GM23338 (cell line): Measurements from ENCODE around the gene PPP1R3F. TPM values are rescaled to one million over a fixed set of nuclear protein-coding genes. Genes with fewer than 3 reads are reported as not detected.

ENCODE experiments used
- ATAC-seq: fragments of 200-7000 bp; cut with Tn5 transposase; 3 replicates; pipeline ENCODE4 v1.9.1; 2020
- DNase-seq: peaks from one replicate; pipeline ENCODE4 v3.0.0-alpha.2; 2015; ENCODE audit warnings: low spot score
- H2AFZ ChIP-seq: fragments of 200-600 bp; sonication (generic); 2 replicates; pipeline ENCODE4 v1.8.0; 2016; ENCODE audit warnings: antibody characterized with exemption, mild to moderate bottlenecking, moderate library complexity
- H3F3A ChIP-seq: fragments of 200-600 bp; sonication (generic); replicated peaks from 2 replicates; pipeline ENCODE4 v1.8.0; 2017; ENCODE audit warnings: antibody characterized with exemption, mixed run types, low read depth
- H3K27ac ChIP-seq: fragments of 200-600 bp; sonication (generic); 2 replicates; pipeline ENCODE4 v1.6.1; 2016; ENCODE audit warnings: low read depth
- H3K27me3 ChIP-seq: fragments of 200-600 bp; sonication (generic); 2 replicates; pipeline ENCODE4 v1.8.0; 2016; ENCODE audit warnings: mild to moderate bottlenecking, mixed run types, moderate library complexity; ENCODE audit not compliant: insufficient read depth
- H3K36me3 ChIP-seq: fragments of 200-600 bp; sonication (generic); 2 replicates; pipeline ENCODE4 v1.8.0; 2016; ENCODE audit warnings: mild to moderate bottlenecking; ENCODE audit not compliant: insufficient read depth
- H3K4me1 ChIP-seq: fragments of 200-600 bp; sonication (generic); 2 replicates; pipeline ENCODE4 v1.8.0; 2016; ENCODE audit warnings: mild to moderate bottlenecking, moderate library complexity; ENCODE audit not compliant: insufficient read depth
- H3K4me2 ChIP-seq: fragments of 200-600 bp; sonication (generic); 2 replicates; pipeline ENCODE4 v1.7.1; 2017; ENCODE audit warnings: mixed run types
- H3K4me3 ChIP-seq: fragments of 200-600 bp; sonication (generic); 2 replicates; pipeline ENCODE4 v1.6.1; 2016; ENCODE audit warnings: mixed run types
- H3K79me2 ChIP-seq: fragments of 200-600 bp; sonication (generic); replicated peaks from 2 replicates; pipeline ENCODE4 v1.8.0; 2017; ENCODE audit warnings: mild to moderate bottlenecking; ENCODE audit not compliant: insufficient read depth
- H3K9me2 ChIP-seq: fragments of 200-600 bp; sonication (generic); 2 replicates; pipeline ENCODE4 v1.8.0; 2017; ENCODE audit not compliant: insufficient read depth
- H4K20me1 ChIP-seq: fragments of 200-600 bp; sonication (generic); replicated peaks from 2 replicates; pipeline ENCODE4 v1.8.0; 2017; ENCODE audit warnings: mild to moderate bottlenecking; ENCODE audit not compliant: insufficient read depth
- H3K27ac Mint-ChIP-seq: 2 replicates; pipeline ENCODE4 v1.8.0; 2020; ENCODE audit warnings: inconsistent platforms, mild to moderate bottlenecking, moderate library complexity, mixed read lengths
- H3K27me3 Mint-ChIP-seq: 3 replicates; pipeline ENCODE4 v1.8.0; 2022; ENCODE audit warnings: low read depth, mild to moderate bottlenecking, moderate library complexity, mixed read lengths, inconsistent platforms; ENCODE audit not compliant: insufficient read depth, poor library complexity
- H3K36me3 Mint-ChIP-seq: 3 replicates; pipeline ENCODE4 v1.8.0; 2021; ENCODE audit warnings: low read depth, mild to moderate bottlenecking, inconsistent platforms, moderate library complexity, mixed read lengths
- H3K4me1 Mint-ChIP-seq: 3 replicates; pipeline ENCODE4 v1.8.0; 2020; ENCODE audit warnings: mild to moderate bottlenecking, inconsistent platforms, mixed read lengths
- H3K4me3 Mint-ChIP-seq: 3 replicates; pipeline ENCODE4 v1.8.0; 2021; ENCODE audit warnings: moderate library complexity, mild to moderate bottlenecking, inconsistent platforms, mixed read lengths
- H3K9me3 Mint-ChIP-seq: 3 replicates; pipeline ENCODE4 v1.8.0; 2020; ENCODE audit warnings: moderate library complexity, mild to moderate bottlenecking, inconsistent platforms, mixed read lengths
- CREB1 ChIP-seq: fragments of 250-450 bp; sonication (Bioruptor Pico); IDR thresholded peaks from 2 replicates; pipeline ENCODE4 v1.5.0; 2020; ENCODE audit warnings: low read depth, mild to moderate bottlenecking, moderate library complexity
- EZH2 ChIP-seq: fragments of 200-600 bp; sonication (generic); IDR thresholded peaks from one replicate; pipeline ENCODE4 v1.8.0; 2017; ENCODE audit warnings: antibody characterized with exemption, mild to moderate bottlenecking, low read depth; ENCODE audit not compliant: unreplicated experiment
- EZH2phosphoT487 ChIP-seq: fragments of 200-600 bp; sonication (generic); IDR thresholded peaks from one replicate; pipeline ENCODE4 v1.8.1; 2018; ENCODE audit warnings: antibody characterized with exemption; ENCODE audit not compliant: unreplicated experiment
- JUNB ChIP-seq: IDR thresholded peaks from one replicate; pipeline ENCODE4 v1.6.1; 2016; ENCODE audit warnings: antibody characterized with exemption; ENCODE audit not compliant: unreplicated experiment
- NANOG ChIP-seq: IDR thresholded peaks from 2 replicates; pipeline ENCODE4 v1.6.1; 2016; ENCODE audit warnings: antibody characterized with exemption, borderline replicate concordance
- POLR2AphosphoS5 ChIP-seq: IDR thresholded peaks from 2 replicates; pipeline ENCODE4 v1.6.1; 2016; ENCODE audit warnings: antibody characterized with exemption, low read depth
- STAT1 ChIP-seq: IDR thresholded peaks from one replicate; pipeline ENCODE4 v1.6.1; 2016; ENCODE audit warnings: antibody characterized with exemption; ENCODE audit not compliant: unreplicated experiment
- ZNF114 ChIP-seq: fragments of 250-450 bp; sonication (Bioruptor Pico); IDR thresholded peaks from 2 replicates; pipeline ENCODE4 v1.5.0; 2020; ENCODE audit warnings: mild to moderate bottlenecking, moderate library complexity
- ZNF331 ChIP-seq: fragments of 250-450 bp; sonication (Bioruptor Pico); IDR thresholded peaks from 2 replicates; pipeline ENCODE4 v1.5.0; 2020; ENCODE audit warnings: low read depth, mild to moderate bottlenecking, moderate library complexity
- polyA plus RNA-seq: library from polyadenylated mRNA; unstranded; fragments of >200 nt; fragmentation: Nextera tagmentation; extraction: Ambion mirVana; gene quantifications from 2 replicates; pipeline ENCODE4 v1.2.1, GENCODE V29; 2016
- total RNA-seq: library from RNA; depleted of rRNA; stranded (reverse); fragments of >200 nt; shearing (Covaris generic); gene quantifications from 2 replicates; pipeline ENCODE4 v1.2.3, GENCODE V29; 2014
- TF ChIP-seq, protein P1 (sequence below): IDR thresholded peaks from 2 replicates; pipeline ENCODE4 v1.6.1; 2016; ENCODE audit warnings: antibody characterized with exemption
- TF ChIP-seq, protein P2 (sequence below): fragments of 250-450 bp; sonication (Bioruptor Pico); IDR thresholded peaks from 2 replicates; pipeline ENCODE4 v1.5.0; 2020; ENCODE audit warnings: mild to moderate bottlenecking, moderate library complexity
- TF ChIP-seq, protein P3 (sequence below), 2 experiments: fragments of 200-600 bp in 1 of 2; sonication (generic) in 1 of 2; conservative IDR thresholded peaks; 2 replicates each; pipeline versions ENCODE4 v1.5.1 to v1.6.1; 2016 to 2017; ENCODE audit warnings: antibody characterized with exemption in 2 of 2, low read depth in 2 of 2, mild to moderate bottlenecking in 2 of 2, moderate library complexity in 1 of 2
- TF ChIP-seq, protein P4 (sequence below): IDR thresholded peaks from one replicate; pipeline ENCODE4 v1.6.1; 2018; ENCODE audit warnings: antibody characterized with exemption; ENCODE audit not compliant: unreplicated experiment

The PPP1R3F gene
- total and polyA plus RNA-seq, 2 experiments from 2014 or later = 3.1 to 11.3 TPM

DNA sequence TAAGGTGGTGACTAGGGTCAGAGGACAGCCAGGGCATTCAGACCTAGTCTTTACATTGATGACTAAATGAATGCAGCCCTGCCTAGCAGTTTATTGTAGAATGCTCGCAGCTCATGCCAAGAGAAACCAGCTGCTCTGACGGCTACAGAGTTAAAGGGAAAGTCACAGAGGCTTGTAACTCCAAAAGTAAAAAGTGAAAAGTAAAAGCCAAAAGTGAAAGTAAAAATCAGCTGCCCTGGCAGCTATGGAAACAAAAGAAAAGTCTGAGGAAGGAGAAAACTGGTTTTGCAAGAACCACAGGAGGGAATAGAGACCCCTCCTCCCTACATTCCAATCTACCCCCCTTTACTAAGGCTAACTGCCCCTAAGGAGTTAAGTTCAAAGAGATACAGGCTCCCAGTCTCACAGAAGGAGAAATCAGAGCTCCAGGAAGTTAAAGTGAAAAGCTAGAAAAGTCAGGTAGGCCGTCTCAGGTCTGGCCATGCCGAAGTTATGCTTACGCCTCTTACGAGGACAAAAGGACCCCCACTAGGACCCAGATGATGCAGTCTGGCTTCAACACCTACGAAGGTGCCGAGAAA is 39.9 kb downstream of the PPP1R3F start:
- peak overlapping the region; percentile 96 for H3K27ac Mint-ChIP-seq
- DNase-seq (peak; percentile 80), ATAC-seq (peak; percentile 94)
- no peaks in the 10 kb centered on the region for H3K27me3 ChIP-seq
- peak overlapping the region; percentile 74 for H3K4me2 ChIP-seq
- H3K4me1 ChIP-seq = peaks cover 12% of the 10 kb centered on the region
- peaks cover 13% of the 10 kb centered on the region; the same call in 1 of the 3 replicates for H3K9me3 Mint-ChIP-seq
- H3K36me3 ChIP-seq = no peaks in the 10 kb centered on the region
- H3K27ac ChIP-seq = peak overlapping the region; percentile 81
- H3K4me3 Mint-ChIP-seq = peak overlapping the region; percentile 61
- H3K36me3 Mint-ChIP-seq = 0 out of 3 replicates have a peak, but pooled peaks cover 10% of the 10 kb centered on the region
- no peaks in the 10 kb centered on the region for H3K9me2 ChIP-seq
- TF ChIP-seq, protein P1, sequence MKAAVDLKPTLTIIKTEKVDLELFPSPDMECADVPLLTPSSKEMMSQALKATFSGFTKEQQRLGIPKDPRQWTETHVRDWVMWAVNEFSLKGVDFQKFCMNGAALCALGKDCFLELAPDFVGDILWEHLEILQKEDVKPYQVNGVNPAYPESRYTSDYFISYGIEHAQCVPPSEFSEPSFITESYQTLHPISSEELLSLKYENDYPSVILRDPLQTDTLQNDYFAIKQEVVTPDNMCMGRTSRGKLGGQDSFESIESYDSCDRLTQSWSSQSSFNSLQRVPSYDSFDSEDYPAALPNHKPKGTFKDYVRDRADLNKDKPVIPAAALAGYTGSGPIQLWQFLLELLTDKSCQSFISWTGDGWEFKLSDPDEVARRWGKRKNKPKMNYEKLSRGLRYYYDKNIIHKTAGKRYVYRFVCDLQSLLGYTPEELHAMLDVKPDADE = no peak
- TF ChIP-seq POLR2AphosphoS5 = no peak
- TF ChIP-seq JUNB = no peak
- TF ChIP-seq, protein P2, sequence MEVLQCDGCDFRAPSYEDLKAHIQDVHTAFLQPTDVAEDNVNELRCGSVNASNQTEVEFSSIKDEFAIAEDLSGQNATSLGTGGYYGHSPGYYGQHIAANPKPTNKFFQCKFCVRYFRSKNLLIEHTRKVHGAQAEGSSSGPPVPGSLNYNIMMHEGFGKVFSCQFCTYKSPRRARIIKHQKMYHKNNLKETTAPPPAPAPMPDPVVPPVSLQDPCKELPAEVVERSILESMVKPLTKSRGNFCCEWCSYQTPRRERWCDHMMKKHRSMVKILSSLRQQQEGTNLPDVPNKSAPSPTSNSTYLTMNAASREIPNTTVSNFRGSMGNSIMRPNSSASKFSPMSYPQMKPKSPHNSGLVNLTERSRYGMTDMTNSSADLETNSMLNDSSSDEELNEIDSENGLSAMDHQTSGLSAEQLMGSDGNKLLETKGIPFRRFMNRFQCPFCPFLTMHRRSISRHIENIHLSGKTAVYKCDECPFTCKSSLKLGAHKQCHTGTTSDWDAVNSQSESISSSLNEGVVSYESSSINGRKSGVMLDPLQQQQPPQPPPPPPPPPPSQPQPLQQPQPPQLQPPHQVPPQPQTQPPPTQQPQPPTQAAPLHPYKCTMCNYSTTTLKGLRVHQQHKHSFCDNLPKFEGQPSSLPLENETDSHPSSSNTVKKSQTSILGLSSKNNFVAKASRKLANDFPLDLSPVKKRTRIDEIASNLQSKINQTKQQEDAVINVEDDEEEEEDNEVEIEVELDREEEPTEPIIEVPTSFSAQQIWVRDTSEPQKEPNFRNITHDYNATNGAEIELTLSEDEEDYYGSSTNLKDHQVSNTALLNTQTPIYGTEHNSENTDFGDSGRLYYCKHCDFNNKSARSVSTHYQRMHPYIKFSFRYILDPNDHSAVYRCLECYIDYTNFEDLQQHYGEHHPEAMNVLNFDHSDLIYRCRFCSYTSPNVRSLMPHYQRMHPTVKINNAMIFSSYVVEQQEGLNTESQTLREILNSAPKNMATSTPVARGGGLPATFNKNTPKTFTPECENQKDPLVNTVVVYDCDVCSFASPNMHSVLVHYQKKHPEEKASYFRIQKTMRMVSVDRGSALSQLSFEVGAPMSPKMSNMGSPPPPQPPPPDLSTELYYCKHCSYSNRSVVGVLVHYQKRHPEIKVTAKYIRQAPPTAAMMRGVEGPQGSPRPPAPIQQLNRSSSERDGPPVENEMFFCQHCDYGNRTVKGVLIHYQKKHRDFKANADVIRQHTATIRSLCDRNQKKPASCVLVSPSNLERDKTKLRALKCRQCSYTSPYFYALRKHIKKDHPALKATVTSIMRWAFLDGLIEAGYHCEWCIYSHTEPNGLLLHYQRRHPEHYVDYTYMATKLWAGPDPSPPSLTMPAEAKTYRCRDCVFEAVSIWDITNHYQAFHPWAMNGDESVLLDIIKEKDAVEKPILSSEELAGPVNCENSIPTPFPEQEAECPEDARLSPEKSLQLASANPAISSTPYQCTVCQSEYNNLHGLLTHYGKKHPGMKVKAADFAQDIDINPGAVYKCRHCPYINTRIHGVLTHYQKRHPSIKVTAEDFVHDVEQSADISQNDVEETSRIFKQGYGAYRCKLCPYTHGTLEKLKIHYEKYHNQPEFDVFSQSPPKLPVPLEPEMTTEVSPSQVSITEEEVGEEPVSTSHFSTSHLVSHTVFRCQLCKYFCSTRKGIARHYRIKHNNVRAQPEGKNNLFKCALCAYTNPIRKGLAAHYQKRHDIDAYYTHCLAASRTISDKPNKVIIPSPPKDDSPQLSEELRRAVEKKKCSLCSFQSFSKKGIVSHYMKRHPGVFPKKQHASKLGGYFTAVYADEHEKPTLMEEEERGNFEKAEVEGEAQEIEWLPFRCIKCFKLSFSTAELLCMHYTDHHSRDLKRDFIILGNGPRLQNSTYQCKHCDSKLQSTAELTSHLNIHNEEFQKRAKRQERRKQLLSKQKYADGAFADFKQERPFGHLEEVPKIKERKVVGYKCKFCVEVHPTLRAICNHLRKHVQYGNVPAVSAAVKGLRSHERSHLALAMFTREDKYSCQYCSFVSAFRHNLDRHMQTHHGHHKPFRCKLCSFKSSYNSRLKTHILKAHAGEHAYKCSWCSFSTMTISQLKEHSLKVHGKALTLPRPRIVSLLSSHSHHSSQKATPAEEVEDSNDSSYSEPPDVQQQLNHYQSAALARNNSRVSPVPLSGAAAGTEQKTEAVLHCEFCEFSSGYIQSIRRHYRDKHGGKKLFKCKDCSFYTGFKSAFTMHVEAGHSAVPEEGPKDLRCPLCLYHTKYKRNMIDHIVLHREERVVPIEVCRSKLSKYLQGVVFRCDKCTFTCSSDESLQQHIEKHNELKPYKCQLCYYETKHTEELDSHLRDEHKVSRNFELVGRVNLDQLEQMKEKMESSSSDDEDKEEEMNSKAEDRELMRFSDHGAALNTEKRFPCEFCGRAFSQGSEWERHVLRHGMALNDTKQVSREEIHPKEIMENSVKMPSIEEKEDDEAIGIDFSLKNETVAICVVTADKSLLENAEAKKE = no peak
- TF ChIP-seq, protein P3, sequence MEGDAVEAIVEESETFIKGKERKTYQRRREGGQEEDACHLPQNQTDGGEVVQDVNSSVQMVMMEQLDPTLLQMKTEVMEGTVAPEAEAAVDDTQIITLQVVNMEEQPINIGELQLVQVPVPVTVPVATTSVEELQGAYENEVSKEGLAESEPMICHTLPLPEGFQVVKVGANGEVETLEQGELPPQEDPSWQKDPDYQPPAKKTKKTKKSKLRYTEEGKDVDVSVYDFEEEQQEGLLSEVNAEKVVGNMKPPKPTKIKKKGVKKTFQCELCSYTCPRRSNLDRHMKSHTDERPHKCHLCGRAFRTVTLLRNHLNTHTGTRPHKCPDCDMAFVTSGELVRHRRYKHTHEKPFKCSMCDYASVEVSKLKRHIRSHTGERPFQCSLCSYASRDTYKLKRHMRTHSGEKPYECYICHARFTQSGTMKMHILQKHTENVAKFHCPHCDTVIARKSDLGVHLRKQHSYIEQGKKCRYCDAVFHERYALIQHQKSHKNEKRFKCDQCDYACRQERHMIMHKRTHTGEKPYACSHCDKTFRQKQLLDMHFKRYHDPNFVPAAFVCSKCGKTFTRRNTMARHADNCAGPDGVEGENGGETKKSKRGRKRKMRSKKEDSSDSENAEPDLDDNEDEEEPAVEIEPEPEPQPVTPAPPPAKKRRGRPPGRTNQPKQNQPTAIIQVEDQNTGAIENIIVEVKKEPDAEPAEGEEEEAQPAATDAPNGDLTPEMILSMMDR (conservative IDR thresholded peaks at IDR 0.05; ENCODE audit: low read depth in 2 of 2) = no peak
- TF ChIP-seq STAT1 = no peak
- TF ChIP-seq NANOG = no peak
- no peak for TF ChIP-seq ZNF114 (CRISPR knock-in tag)
- TF ChIP-seq, protein P4, sequence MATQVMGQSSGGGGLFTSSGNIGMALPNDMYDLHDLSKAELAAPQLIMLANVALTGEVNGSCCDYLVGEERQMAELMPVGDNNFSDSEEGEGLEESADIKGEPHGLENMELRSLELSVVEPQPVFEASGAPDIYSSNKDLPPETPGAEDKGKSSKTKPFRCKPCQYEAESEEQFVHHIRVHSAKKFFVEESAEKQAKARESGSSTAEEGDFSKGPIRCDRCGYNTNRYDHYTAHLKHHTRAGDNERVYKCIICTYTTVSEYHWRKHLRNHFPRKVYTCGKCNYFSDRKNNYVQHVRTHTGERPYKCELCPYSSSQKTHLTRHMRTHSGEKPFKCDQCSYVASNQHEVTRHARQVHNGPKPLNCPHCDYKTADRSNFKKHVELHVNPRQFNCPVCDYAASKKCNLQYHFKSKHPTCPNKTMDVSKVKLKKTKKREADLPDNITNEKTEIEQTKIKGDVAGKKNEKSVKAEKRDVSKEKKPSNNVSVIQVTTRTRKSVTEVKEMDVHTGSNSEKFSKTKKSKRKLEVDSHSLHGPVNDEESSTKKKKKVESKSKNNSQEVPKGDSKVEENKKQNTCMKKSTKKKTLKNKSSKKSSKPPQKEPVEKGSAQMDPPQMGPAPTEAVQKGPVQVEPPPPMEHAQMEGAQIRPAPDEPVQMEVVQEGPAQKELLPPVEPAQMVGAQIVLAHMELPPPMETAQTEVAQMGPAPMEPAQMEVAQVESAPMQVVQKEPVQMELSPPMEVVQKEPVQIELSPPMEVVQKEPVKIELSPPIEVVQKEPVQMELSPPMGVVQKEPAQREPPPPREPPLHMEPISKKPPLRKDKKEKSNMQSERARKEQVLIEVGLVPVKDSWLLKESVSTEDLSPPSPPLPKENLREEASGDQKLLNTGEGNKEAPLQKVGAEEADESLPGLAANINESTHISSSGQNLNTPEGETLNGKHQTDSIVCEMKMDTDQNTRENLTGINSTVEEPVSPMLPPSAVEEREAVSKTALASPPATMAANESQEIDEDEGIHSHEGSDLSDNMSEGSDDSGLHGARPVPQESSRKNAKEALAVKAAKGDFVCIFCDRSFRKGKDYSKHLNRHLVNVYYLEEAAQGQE = no peak
- TF ChIP-seq ZNF331 = no peak
- TF ChIP-seq EZH2phosphoT487 = no peak
- no peak for TF ChIP-seq EZH2
- no peak for TF ChIP-seq CREB1 (CRISPR knock-in tag)
- H3F3A ChIP-seq = 0 out of 2 replicates have a peak, but pooled peaks cover 3% of the 10 kb centered on the region
- no peak overlapping the region for H2AFZ ChIP-seq
- H3K79me2 ChIP-seq = no peaks in the 10 kb centered on the region
- H4K20me1 ChIP-seq = no peaks in the 10 kb centered on the region
- H3K4me3 ChIP-seq = peak overlapping the region; percentile 48
- H3K27me3 Mint-ChIP-seq = peaks cover 5% of the 10 kb centered on the region
- peaks cover 39% of the 10 kb centered on the region for H3K4me1 Mint-ChIP-seq
